Measurements from ENCODE around the gene PPFIA1.
"Not testable (repeated sequence)": the region's sequence is repeated elsewhere in the genome, so short reads cannot be mapped to it uniquely, and the experiment has no call there.

PPFIA1 gene

GRCh38 chr11:70292863-70293262 is 22.4 kb downstream of the PPFIA1 start:
- no peak overlapping the region for H3K4me3 ChIP-seq (ENCODE audit: low read length)
- H3K4me1 ChIP-seq (ENCODE audit: insufficient read depth, low read length), result no peaks in the 10 kb centered on the region
- H3K9me3 ChIP-seq (ENCODE audit: low read length), result peaks cover 6% of the 10 kb centered on the region
- no peaks in the 10 kb centered on the region for H3K27me3 ChIP-seq (ENCODE audit: insufficient read depth, low read length)
- no peak overlapping the region for H2AFZ ChIP-seq (ENCODE audit: low read depth, low read length)
- H3K36me3 ChIP-seq (ENCODE audit: insufficient read depth, low read length), result peaks cover 39% of the 10 kb centered on the region

DNA sequence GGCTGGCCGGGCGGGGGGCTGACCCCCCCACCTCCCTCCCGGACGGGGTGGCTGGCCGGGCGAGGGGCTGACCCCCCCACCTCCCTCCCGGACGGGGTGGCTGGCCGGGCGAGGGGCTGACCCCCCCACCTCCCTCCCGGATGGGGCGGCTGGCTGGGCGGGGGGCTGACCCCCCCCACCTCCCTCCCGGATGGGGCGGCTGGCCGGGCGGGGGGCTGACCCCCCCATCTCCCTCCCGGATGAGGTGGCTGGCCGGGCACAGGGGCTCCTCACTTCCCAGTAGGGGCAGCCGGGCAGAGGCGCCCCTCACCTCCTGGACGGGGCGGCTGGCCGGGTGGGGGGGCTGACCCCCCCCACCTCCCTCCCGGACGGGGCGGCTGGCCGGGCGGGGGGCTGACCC is 24.7 kb downstream of the PPFIA1 start:
- not testable (repeated sequence) for H3K9me3 ChIP-seq (ENCODE audit: low read length); H3K4me3 ChIP-seq (ENCODE audit: low read length); H2AFZ ChIP-seq (ENCODE audit: low read depth, low read length); H3K27me3 ChIP-seq (ENCODE audit: insufficient read depth, low read length); H3K4me1 ChIP-seq (ENCODE audit: insufficient read depth, low read length)
- H3K36me3 ChIP-seq (ENCODE audit: insufficient read depth, low read length), result peaks cover 37% of the 10 kb centered on the region

DNA sequence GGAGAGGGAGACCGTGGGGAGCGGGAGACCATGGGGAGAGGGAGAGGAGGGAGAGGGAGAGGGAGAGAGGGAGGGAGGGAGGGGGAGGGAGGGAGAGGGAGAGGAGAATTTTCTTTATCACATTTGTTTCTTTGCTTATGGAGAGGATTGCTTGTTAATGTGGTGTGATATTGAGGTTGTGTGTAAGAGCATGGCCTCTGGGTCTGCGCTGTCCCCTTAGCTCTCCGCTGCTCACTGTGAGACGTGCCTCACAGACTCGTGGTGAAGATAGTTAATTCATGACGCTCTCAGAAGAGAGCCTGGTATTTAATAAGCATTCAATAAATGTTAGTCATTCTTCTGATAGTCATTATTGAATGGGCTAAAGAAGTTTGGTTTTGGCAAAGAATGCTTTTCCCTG is 26.2 kb downstream of the PPFIA1 start:
- Histone ChIP-seq H2AFZ (ENCODE audit: low read depth, low read length) (no peak overlapping the region), H3K27me3 (ENCODE audit: insufficient read depth, low read length) (no peaks in the 10 kb centered on the region), H3K4me3 (ENCODE audit: low read length) (no peak overlapping the region), H3K9me3 (ENCODE audit: low read length) (peaks cover 6% of the 10 kb centered on the region), H3K36me3 (ENCODE audit: insufficient read depth, low read length) (peaks cover 32% of the 10 kb centered on the region), H3K4me1 (ENCODE audit: insufficient read depth, low read length) (no peaks in the 10 kb centered on the region)

- Histone ChIP-seq H3K4me3 (ENCODE audit: low read length) (no peak overlapping the region), H3K27me3 (ENCODE audit: insufficient read depth, low read length) (no peaks in the 10 kb centered on the region), H3K4me1 (ENCODE audit: insufficient read depth, low read length) (no peaks in the 10 kb centered on the region), H3K9me3 (ENCODE audit: low read length) (peaks cover 6% of the 10 kb centered on the region), H3K36me3 (ENCODE audit: insufficient read depth, low read length) (peaks cover 30% of the 10 kb centered on the region), H2AFZ (ENCODE audit: low read depth, low read length) (no peak overlapping the region)
These were observed 26.9 kb downstream of the PPFIA1 start for GRCh38 chr11:70297341-70297740.

- no peaks in the 10 kb centered on the region for H3K4me1 ChIP-seq (ENCODE audit: insufficient read depth, low read length)
- H3K4me3 ChIP-seq (ENCODE audit: low read length), result no peak overlapping the region
- H3K27me3 ChIP-seq (ENCODE audit: insufficient read depth, low read length), result no peaks in the 10 kb centered on the region
- H2AFZ ChIP-seq (ENCODE audit: low read depth, low read length), result no peak overlapping the region
- H3K36me3 ChIP-seq (ENCODE audit: insufficient read depth, low read length), result peaks cover 23% of the 10 kb centered on the region
- H3K9me3 ChIP-seq (ENCODE audit: low read length), result peaks cover 6% of the 10 kb centered on the region
These were observed 27.9 kb downstream of the PPFIA1 start for GRCh38 chr11:70298243-70298915.

DNA sequence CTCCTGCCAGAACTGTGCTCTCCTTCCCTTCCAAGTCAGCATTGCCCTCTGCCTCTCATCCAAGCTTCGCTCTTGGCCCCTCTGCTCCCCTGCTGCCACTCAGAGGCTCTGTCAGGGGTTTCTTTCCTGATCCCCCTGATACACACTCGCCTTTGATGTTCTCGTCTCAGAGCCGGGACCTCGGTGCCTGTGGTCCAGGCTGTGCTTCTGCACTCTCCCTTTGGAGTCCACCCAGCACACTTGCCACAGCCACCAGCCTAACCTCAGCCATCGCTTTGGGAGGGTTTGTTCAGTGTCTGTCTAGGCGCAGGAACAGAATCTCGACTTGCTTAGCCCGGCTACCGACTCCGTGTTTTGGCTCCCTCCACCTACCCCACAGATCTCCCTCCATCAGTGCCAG is 29.1 kb downstream of the PPFIA1 start:
- H3K36me3 ChIP-seq (ENCODE audit: insufficient read depth, low read length), result peaks cover 16% of the 10 kb centered on the region

GRCh38 chr11:70301191-70301590 is 30.7 kb downstream of the PPFIA1 start:
- no peak overlapping the region for H3K4me3 ChIP-seq (ENCODE audit: low read length)
- peaks cover 1% of the 10 kb centered on the region for H3K9me3 ChIP-seq (ENCODE audit: low read length)
- H3K27me3 ChIP-seq (ENCODE audit: insufficient read depth, low read length), result no peaks in the 10 kb centered on the region
- no peak overlapping the region for H2AFZ ChIP-seq (ENCODE audit: low read depth, low read length)
- H3K4me1 ChIP-seq (ENCODE audit: insufficient read depth, low read length), result no peaks in the 10 kb centered on the region
- H3K36me3 ChIP-seq (ENCODE audit: insufficient read depth, low read length), result peaks cover 24% of the 10 kb centered on the region

More for the DNA sequence above, 29.1 kb downstream of the PPFIA1 start:
- Histone ChIP-seq H3K4me3 (ENCODE audit: low read length) (no peak overlapping the region), H3K4me1 (ENCODE audit: insufficient read depth, low read length) (no peaks in the 10 kb centered on the region), H3K9me3 (ENCODE audit: low read length) (peaks cover 1% of the 10 kb centered on the region), H2AFZ (ENCODE audit: low read depth, low read length) (no peak overlapping the region), H3K27me3 (ENCODE audit: insufficient read depth, low read length) (no peaks in the 10 kb centered on the region)

DNA sequence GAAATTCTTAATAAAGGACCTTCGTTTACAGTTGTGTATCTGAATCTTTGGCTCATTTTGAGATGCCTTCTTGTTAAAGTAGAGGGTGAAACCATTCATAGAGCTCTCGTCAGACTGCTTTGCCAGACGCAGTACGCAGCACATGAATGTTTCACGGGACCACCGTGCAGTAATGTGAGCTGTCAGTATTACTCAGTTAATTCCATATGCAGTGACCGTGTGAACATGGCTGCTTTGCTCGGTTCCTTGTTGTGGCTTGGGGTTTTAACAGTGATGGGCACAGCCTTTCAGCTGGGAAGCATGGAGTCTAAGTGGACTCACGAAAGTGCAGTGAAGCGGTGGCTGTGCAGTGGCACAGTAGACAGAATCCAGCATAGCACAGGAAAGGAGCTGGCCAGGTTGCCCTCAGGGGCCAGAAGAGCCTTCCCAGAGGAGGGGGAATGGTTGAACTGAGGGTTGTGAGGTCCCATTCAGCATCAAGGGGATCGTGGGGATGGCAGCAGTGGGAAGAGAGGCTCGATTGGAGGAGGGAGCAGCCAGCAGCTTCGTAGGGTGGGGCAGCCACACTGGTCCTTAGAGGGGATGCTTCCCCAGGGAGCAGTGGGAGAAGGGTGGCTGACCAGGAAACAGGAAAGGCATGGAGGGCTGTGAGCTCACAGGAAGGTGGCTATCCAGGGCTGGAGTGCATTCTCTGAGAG is 31.4 kb downstream of the PPFIA1 start:
- Histone ChIP-seq H3K36me3 (ENCODE audit: insufficient read depth, low read length) (peaks cover 25% of the 10 kb centered on the region), H3K4me3 (ENCODE audit: low read length) (no peak overlapping the region), H3K9me3 (ENCODE audit: low read length) (peaks cover 1% of the 10 kb centered on the region), H2AFZ (ENCODE audit: low read depth, low read length) (no peak overlapping the region), H3K27me3 (ENCODE audit: insufficient read depth, low read length) (no peaks in the 10 kb centered on the region), H3K4me1 (ENCODE audit: insufficient read depth, low read length) (no peaks in the 10 kb centered on the region)

- Histone ChIP-seq H3K4me3 (ENCODE audit: low read length) (no peak overlapping the region), H2AFZ (ENCODE audit: low read depth, low read length) (no peak overlapping the region), H3K27me3 (ENCODE audit: insufficient read depth, low read length) (no peaks in the 10 kb centered on the region), H3K4me1 (ENCODE audit: insufficient read depth, low read length) (no peaks in the 10 kb centered on the region), H3K36me3 (ENCODE audit: insufficient read depth, low read length) (peaks cover 27% of the 10 kb centered on the region), H3K9me3 (ENCODE audit: low read length) (peaks cover 1% of the 10 kb centered on the region)
These were observed 31.9 kb downstream of the PPFIA1 start for GRCh38 chr11:70302419-70302752.

GRCh38 chr11:70303070-70303469 is 32.6 kb downstream of the PPFIA1 start:
- Histone ChIP-seq H3K27me3 (ENCODE audit: insufficient read depth, low read length) (no peaks in the 10 kb centered on the region), H3K4me3 (ENCODE audit: low read length) (no peak overlapping the region), H3K4me1 (ENCODE audit: insufficient read depth, low read length) (no peaks in the 10 kb centered on the region), H3K36me3 (ENCODE audit: insufficient read depth, low read length) (peaks cover 22% of the 10 kb centered on the region), H2AFZ (ENCODE audit: low read depth, low read length) (no peak overlapping the region), H3K9me3 (ENCODE audit: low read length) (no peaks in the 10 kb centered on the region)

GRCh38 chr11:70304208-70304603 is 33.7 kb downstream of the PPFIA1 start:
- Histone ChIP-seq H3K4me3 (ENCODE audit: low read length) (no peak overlapping the region), H2AFZ (ENCODE audit: low read depth, low read length) (no peak overlapping the region), H3K9me3 (ENCODE audit: low read length) (no peaks in the 10 kb centered on the region), H3K27me3 (ENCODE audit: insufficient read depth, low read length) (no peaks in the 10 kb centered on the region), H3K36me3 (ENCODE audit: insufficient read depth, low read length) (peaks cover 19% of the 10 kb centered on the region), H3K4me1 (ENCODE audit: insufficient read depth, low read length) (no peaks in the 10 kb centered on the region)

DNA sequence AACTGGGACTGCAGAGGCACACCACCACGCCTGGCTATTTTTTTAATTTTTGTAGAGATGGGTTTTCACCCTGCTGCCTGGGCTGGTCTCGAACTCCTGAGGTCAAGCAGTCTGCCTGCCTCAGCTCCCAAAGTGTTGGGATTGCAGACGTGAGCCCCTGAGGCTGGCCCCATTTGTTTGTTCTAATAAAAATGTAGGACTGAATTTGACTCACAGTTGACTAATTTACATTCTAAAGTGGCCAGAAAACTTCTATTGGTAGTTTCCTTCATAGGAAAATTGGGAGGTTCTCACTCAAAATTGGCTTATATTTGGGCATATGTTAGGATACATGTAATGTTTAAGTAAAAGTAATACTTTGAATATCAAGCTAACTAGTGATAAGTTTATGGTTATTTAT is 35.0 kb downstream of the PPFIA1 start:
- H3K4me3 ChIP-seq (ENCODE audit: low read length), result no peak overlapping the region
- H3K36me3 ChIP-seq (ENCODE audit: insufficient read depth, low read length), result peaks cover 19% of the 10 kb centered on the region
- no peaks in the 10 kb centered on the region for H3K27me3 ChIP-seq (ENCODE audit: insufficient read depth, low read length)
- peaks cover 1% of the 10 kb centered on the region for H3K9me3 ChIP-seq (ENCODE audit: low read length)
- H2AFZ ChIP-seq (ENCODE audit: low read depth, low read length), result no peak overlapping the region
- H3K4me1 ChIP-seq (ENCODE audit: insufficient read depth, low read length), result no peaks in the 10 kb centered on the region

DNA sequence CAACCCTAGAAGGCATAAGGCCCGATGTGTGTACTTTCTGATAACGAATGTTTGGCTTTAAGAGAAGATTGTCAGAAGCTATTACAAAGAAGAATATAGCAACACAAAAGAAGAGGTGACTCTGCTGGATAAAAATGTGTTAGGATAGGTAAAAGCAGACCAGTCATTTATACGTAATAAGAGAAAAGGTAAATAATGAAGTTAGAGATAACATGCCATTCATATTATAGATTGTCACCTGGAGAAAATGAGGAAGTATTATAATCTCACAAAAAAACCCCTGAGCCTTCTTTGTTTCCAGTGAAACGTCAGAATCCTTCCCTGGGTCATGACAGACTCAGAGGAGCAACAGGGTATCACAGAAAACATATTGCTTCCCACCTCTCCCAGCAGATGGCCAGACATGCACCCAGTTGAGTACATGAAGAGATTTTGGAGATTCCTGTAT is 36.1 kb downstream of the PPFIA1 start:
- no peak overlapping the region for H2AFZ ChIP-seq (ENCODE audit: low read depth, low read length)
- H3K9me3 ChIP-seq (ENCODE audit: low read length), result peaks cover 1% of the 10 kb centered on the region
- H3K36me3 ChIP-seq (ENCODE audit: insufficient read depth, low read length), result peaks cover 19% of the 10 kb centered on the region
- H3K27me3 ChIP-seq (ENCODE audit: insufficient read depth, low read length), result no peaks in the 10 kb centered on the region
- no peaks in the 10 kb centered on the region for H3K4me1 ChIP-seq (ENCODE audit: insufficient read depth, low read length)
- H3K4me3 ChIP-seq (ENCODE audit: low read length), result no peak overlapping the region

DNA sequence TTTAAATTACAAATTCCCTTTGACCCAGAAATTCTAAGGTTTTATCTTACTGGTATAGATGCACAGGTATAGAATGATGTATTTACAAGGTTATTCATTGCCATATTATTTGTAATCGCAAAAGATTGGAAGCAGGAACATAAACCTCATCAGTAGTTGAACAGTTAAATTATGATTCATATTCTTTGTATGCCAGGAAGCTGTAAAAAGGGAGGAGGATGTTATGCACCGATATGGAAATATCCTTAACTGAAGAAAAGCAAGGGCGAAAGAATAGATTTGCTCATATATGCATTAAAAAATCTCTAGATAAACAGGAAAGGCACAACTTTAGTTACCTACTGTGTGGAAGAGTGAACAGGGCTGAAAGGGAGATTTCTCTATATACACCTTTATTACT is 36.7 kb downstream of the PPFIA1 start:
- Histone ChIP-seq H3K36me3 (ENCODE audit: insufficient read depth, low read length) (peaks cover 19% of the 10 kb centered on the region), H3K9me3 (ENCODE audit: low read length) (peaks cover 1% of the 10 kb centered on the region), H3K4me1 (ENCODE audit: insufficient read depth, low read length) (no peaks in the 10 kb centered on the region), H3K4me3 (ENCODE audit: low read length) (no peak overlapping the region), H2AFZ (ENCODE audit: low read depth, low read length) (no peak overlapping the region), H3K27me3 (ENCODE audit: insufficient read depth, low read length) (no peaks in the 10 kb centered on the region)

Measured in neuron (in vitro differentiated cells).